ENCODE measurements around the gene NGLY1.

NGLY1 gene

GRCh38 chr3:25783661-25784512 is 644 bp upstream of the NGLY1 start:
- no peak for DNase-seq

- DNase-seq: no peak
Observed at GRCh38 chr3:25782636-25782937, 656 bp downstream of the NGLY1 start.

- no peak for DNase-seq
Observed at GRCh38 chr3:25781758-25782594, 1.3 kb downstream of the NGLY1 start.

GRCh38 chr3:25781145-25781757 is 2.0 kb downstream of the NGLY1 start:
- no peak for DNase-seq

GRCh38 chr3:25780618-25781017 is 2.6 kb downstream of the NGLY1 start:
- no peak for DNase-seq

GRCh38 chr3:25775936-25776335 is 7.3 kb downstream of the NGLY1 start:
- no peak for DNase-seq

GRCh38 chr3:25768851-25769250 is 14.4 kb downstream of the NGLY1 start:
- no peak for DNase-seq

- DNase-seq: no peak
Observed at GRCh38 chr3:25751725-25752124, 31.5 kb downstream of the NGLY1 start.

- DNase-seq: no peak
Observed at GRCh38 chr3:25751048-25751447, 32.2 kb downstream of the NGLY1 start.

- DNase-seq: no peak
Observed at GRCh38 chr3:25749031-25749581, 34.1 kb downstream of the NGLY1 start.

GRCh38 chr3:25748189-25748588 is 35.1 kb downstream of the NGLY1 start:
- DNase-seq: no peak

- no peak for DNase-seq
Observed at GRCh38 chr3:25747033-25747432, 36.2 kb downstream of the NGLY1 start.

GRCh38 chr3:25744470-25744869 is 38.8 kb downstream of the NGLY1 start:
- no peak for DNase-seq

GRCh38 chr3:25728101-25728500 is 55.1 kb downstream of the NGLY1 start:
- DNase-seq: no peak

- DNase-seq: no peak
Observed at GRCh38 chr3:25727316-25727715, 55.9 kb downstream of the NGLY1 start.

GRCh38 chr3:25725810-25726209 is 57.4 kb downstream of the NGLY1 start:
- DNase-seq: no peak

- DNase-seq: no peak
Observed at GRCh38 chr3:25724948-25725645, 58.1 kb downstream of the NGLY1 start.

- no peak for DNase-seq
Observed at GRCh38 chr3:25723802-25724201, 59.4 kb downstream of the NGLY1 start.

GRCh38 chr3:25719321-25719720 is 63.9 kb downstream of the NGLY1 start:
- no peak for DNase-seq

- no peak for DNase-seq
Observed at GRCh38 chr3:25713341-25713985, 69.8 kb downstream of the NGLY1 start.

GRCh38 chr3:25711090-25711489 is 72.2 kb downstream of the NGLY1 start:
- no peak for DNase-seq

- DNase-seq: no peak
Observed at GRCh38 chr3:25708036-25708435, 75.2 kb downstream of the NGLY1 start.
